Measurements from ENCODE around the gene IFNL2. TPM values are rescaled to one million over a fixed set of nuclear protein-coding genes. Genes with fewer than 3 reads are reported as not detected.
"Not testable (repeated sequence)": the region's sequence is repeated elsewhere in the genome, so short reads cannot be mapped to it uniquely, and the experiment has no call there.

Gene IFNL2
- total RNA-seq, 1 experiment from 2014 or later: not detected

DNA sequence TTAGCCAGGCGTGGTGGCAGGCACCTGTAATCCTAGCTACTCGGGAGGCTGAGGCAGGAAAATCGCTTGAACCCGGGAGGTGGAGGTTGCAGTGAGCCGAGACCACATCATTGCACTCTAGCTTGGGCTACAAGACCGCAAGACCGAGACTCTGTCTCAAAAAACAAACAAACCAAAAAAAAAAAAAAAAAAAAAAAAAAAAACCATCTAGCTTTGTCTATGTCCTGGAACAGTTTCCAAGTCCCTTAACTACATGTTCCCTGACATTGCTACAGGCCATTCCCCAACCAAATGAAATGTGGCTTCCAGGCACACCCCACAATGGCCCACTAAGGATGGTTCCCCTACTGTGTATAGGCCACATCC lies 41.1 kb downstream of the IFNL2 start:
- in situ Hi-C loops (cut with HindIII; ENCODE audit: low sequenced_read_pairs); DNase-seq (ENCODE audit: low spot score): not testable (repeated sequence)

- DNase-seq (ENCODE audit: low spot score): peak; percentile 93
- in situ Hi-C loops (cut with HindIII; ENCODE audit: low sequenced_read_pairs): no loop called here
Measured at GRCh38 chr19:39310558-39311311, 42.5 kb downstream of the IFNL2 start.

DNA sequence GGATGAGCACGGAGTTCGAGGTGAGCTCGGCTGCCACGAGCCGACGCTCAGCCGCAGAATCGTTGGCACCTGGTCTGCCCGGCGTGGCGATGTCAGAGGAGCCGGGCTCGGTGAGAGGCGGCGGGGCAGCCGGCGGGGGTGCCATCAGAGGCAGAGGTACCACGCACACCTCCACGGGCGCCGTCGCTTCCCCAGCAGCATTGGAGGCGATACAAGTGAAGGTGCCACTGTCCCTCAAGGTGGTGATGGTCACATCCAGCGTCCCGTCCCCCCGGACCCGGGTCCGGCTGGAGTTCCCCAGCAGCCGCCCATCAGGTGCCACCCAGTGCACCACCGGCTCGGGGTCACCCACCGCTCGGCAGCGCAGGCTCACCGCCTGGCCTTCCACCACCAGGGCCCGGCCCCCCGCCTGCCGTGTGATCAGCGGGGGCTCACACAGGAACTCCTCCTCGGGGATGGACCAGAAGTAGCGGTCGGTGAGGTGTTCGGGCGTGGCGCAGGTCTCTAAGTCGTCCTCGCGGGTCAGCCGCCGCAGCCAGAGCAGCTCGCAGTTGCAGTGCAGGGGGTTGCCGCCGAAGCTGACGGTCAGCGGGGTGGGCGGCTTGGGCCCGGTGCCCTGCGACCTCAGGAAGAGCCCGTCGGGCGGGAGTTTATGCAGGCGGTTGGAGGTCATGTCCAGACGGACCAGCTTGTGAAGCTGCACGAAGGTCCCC lies 46.0 kb downstream of the IFNL2 start:
- in situ Hi-C loops (cut with HindIII; ENCODE audit: low sequenced_read_pairs): no loop called here
- no peak for DNase-seq (ENCODE audit: low spot score)

GRCh38 chr19:39315933-39316332 lies 47.7 kb downstream of the IFNL2 start:
- no peak for DNase-seq (ENCODE audit: low spot score)
- in situ Hi-C loops (cut with HindIII; ENCODE audit: low sequenced_read_pairs): no loop called here

- in situ Hi-C loops (cut with HindIII; ENCODE audit: low sequenced_read_pairs): no loop called here
- no peak for DNase-seq (ENCODE audit: low spot score)
Measured at GRCh38 chr19:39316627-39317321, 48.6 kb downstream of the IFNL2 start.

DNA sequence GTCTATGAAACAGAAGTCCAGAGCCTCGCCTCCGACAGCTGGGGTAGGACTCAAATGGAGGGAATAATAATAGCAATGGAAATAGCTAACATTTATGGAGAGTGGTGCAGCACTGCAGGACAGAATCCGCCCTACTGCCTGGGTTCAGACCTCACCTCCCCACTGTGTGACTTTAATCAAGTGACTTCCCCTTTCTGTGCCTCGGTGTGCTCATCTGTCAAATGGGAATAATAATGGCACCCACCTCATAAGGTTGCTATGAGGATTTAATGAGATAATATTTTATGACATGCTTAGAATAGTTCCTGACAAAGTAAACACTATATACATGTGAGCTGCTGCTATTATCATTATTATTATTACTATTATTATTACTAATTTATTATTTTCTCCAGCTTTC lies 49.3 kb downstream of the IFNL2 start:
- no peak for DNase-seq (ENCODE audit: low spot score)
- in situ Hi-C loops (cut with HindIII; ENCODE audit: low sequenced_read_pairs): no loop called here

DNA sequence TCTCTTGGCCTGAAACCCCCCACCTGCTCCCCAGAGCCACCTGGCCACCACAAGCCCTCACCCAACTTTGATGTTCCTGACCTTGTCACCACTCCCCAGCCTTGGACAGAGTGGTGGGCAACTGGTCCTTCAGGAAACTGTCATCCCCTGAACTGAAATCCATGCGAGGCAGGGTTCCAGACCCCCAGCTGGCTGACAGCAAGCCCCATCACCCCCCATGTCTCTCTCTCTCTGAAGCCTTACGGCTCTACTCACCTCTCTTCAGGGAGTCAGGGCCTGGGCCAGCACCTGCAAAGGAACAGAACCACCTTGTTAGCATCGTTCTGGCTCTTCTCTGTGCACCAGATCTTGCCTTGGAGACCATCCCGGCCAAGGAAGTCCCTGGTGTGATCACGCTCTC lies 49.9 kb downstream of the IFNL2 start:
- peak; percentile 37 for DNase-seq (ENCODE audit: low spot score)
- in situ Hi-C loops (cut with HindIII; ENCODE audit: low sequenced_read_pairs): no loop called here

DNA sequence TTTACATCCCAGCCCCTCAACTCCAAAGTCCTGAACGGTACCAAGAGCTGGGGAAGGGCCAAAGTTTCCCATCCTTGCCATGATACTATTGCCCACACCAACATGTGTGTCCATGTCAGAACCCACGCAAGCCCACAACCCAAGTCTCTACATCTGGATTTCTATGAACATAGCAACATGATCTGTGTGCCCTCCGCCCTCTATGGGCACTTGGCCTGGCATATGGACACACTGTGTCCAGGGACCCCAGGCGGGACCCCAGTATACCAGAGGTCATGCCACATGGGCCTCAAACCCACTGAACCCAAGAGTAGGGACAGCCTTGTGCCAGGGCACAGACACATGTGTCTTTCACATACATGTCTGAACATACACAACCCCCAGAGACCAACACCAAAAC lies 50.5 kb downstream of the IFNL2 start:
- in situ Hi-C loops (cut with HindIII; ENCODE audit: low sequenced_read_pairs): no loop called here
- no peak for DNase-seq (ENCODE audit: low spot score)

GRCh38 chr19:39319098-39319891 lies 51.1 kb downstream of the IFNL2 start:
- in situ Hi-C loops (cut with HindIII; ENCODE audit: low sequenced_read_pairs): no loop called here
- no peak for DNase-seq (ENCODE audit: low spot score)

Other genes starting within 250 kb of the IFNL2 start
- 44.0 and 52.2 TPM in 2 replicates for gene FBXO27, start 235.8 kb upstream of the IFNL2 start, total RNA-seq (2014; rRNA removed; shearing (Covaris generic))
- not detected in 2 replicates for gene ACP7, start 184.0 kb upstream of the IFNL2 start, total RNA-seq (2014; rRNA removed; shearing (Covaris generic))
- gene PAK4, start 142.6 kb upstream of the IFNL2 start, total RNA-seq (2014; rRNA removed; shearing (Covaris generic)): 12.8 and 15.3 TPM in 2 replicates
- gene NCCRP1, start 71.4 kb upstream of the IFNL2 start, total RNA-seq (2014; rRNA removed; shearing (Covaris generic)): 1.7 and 4.5 TPM in 2 replicates
- not detected in 2 replicates for gene SYCN, start 64.1 kb upstream of the IFNL2 start, total RNA-seq (2014; rRNA removed; shearing (Covaris generic))
- gene IFNL3, start 23.4 kb upstream of the IFNL2 start, total RNA-seq (2014; rRNA removed; shearing (Covaris generic)): not detected in 2 replicates
- gene IFNL4, start 19.5 kb upstream of the IFNL2 start, total RNA-seq (2014; rRNA removed; shearing (Covaris generic)): not detected in 2 replicates
- gene IFNL1, start 28.0 kb downstream of the IFNL2 start, total RNA-seq (2014; rRNA removed; shearing (Covaris generic)): not detected in 2 replicates
- gene LRFN1, start 52.5 kb downstream of the IFNL2 start, total RNA-seq (2014; rRNA removed; shearing (Covaris generic)): 2.5 and 3.2 TPM in 2 replicates
- gene GMFG, start 67.6 kb downstream of the IFNL2 start, total RNA-seq (2014; rRNA removed; shearing (Covaris generic)): not detected in 2 replicates
- gene SAMD4B, start 74.0 kb downstream of the IFNL2 start, total RNA-seq (2014; rRNA removed; shearing (Covaris generic)): 44.2 and 64.2 TPM in 2 replicates
- 54.0 and 61.7 TPM in 2 replicates for gene PAF1, start 122.7 kb downstream of the IFNL2 start, total RNA-seq (2014; rRNA removed; shearing (Covaris generic))
- 35.9 and 71.8 TPM in 2 replicates for gene MED29, start 123.0 kb downstream of the IFNL2 start, total RNA-seq (2014; rRNA removed; shearing (Covaris generic))
- 1.1 and 1.9 TPM in 2 replicates for gene ZFP36, start 138.5 kb downstream of the IFNL2 start, total RNA-seq (2014; rRNA removed; shearing (Covaris generic))
- gene PLEKHG2, start 144.3 kb downstream of the IFNL2 start, total RNA-seq (2014; rRNA removed; shearing (Covaris generic)): 18.3 and 21.3 TPM in 2 replicates
- 167 and 180 TPM in 2 replicates for gene RPS16, start 167.6 kb downstream of the IFNL2 start, total RNA-seq (2014; rRNA removed; shearing (Covaris generic))
- 84.8 and 92.4 TPM in 2 replicates for gene SUPT5H, start 177.2 kb downstream of the IFNL2 start, total RNA-seq (2014; rRNA removed; shearing (Covaris generic))
- gene TIMM50, start 212.4 kb downstream of the IFNL2 start, total RNA-seq (2014; rRNA removed; shearing (Covaris generic)): 159 and 162 TPM in 2 replicates
- 12.4 and 15.6 TPM in 2 replicates for gene DLL3, start 230.6 kb downstream of the IFNL2 start, total RNA-seq (2014; rRNA removed; shearing (Covaris generic))
- gene SELENOV, start 246.7 kb downstream of the IFNL2 start, total RNA-seq (2014; rRNA removed; shearing (Covaris generic)): 4.1 and 27.2 TPM in 2 replicates

Data from G401 (cell line).